ENCODE data around the gene OPCML.

GRCh38 chr11:133418218-133418617 is 114.1 kb downstream of the OPCML start:
- TF ChIP-seq, protein P1, sequence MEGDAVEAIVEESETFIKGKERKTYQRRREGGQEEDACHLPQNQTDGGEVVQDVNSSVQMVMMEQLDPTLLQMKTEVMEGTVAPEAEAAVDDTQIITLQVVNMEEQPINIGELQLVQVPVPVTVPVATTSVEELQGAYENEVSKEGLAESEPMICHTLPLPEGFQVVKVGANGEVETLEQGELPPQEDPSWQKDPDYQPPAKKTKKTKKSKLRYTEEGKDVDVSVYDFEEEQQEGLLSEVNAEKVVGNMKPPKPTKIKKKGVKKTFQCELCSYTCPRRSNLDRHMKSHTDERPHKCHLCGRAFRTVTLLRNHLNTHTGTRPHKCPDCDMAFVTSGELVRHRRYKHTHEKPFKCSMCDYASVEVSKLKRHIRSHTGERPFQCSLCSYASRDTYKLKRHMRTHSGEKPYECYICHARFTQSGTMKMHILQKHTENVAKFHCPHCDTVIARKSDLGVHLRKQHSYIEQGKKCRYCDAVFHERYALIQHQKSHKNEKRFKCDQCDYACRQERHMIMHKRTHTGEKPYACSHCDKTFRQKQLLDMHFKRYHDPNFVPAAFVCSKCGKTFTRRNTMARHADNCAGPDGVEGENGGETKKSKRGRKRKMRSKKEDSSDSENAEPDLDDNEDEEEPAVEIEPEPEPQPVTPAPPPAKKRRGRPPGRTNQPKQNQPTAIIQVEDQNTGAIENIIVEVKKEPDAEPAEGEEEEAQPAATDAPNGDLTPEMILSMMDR (conservative IDR thresholded peaks at IDR 0.05; ENCODE audit: low read length), result no peak
- TF ChIP-seq EZH2phosphoT487 (IDR thresholded peaks at IDR 0.05; ENCODE audit: borderline replicate concordance), result no peak
